Measurements from ENCODE around the gene CLCN7. TPM values are rescaled to one million over a fixed set of nuclear protein-coding genes. Genes with fewer than 3 reads are reported as not detected.

CLCN7 gene
- total and polyA plus RNA-seq, 2 of the 13 experiments (the other 11 are each of a cell fraction or from before 2014, with no cell fraction given): 24.6 to 25.1 TPM

GRCh38 chr16:1458977-1459341, 15.9 kb downstream of the CLCN7 start:
- ChIA-PET POLR2A (no interaction called here), CTCF (ENCODE audit: low intra/inter-chr PET ratio, low total read pairs) (no interaction called here)
- H2AFZ ChIP-seq (ENCODE audit: low read length): no peak overlapping the region
- H3K27ac ChIP-seq (ENCODE audit: extremely low read length, insufficient read depth, low read length): no peak overlapping the region
- no peak overlapping the region for H3K4me3 ChIP-seq (replicated peaks in 1 of 3; ENCODE audit: insufficient read depth in 1 of 3, low read depth in 2 of 3, low read length in 3 of 3)
- DNase-seq (ENCODE audit: low spot score) (no peak), ATAC-seq (no peak), FAIRE-seq (no peak)
- H3K4me1 ChIP-seq (ENCODE audit: insufficient read depth, low read length): no peaks in the 10 kb centered on the region
- in situ Hi-C loops (cut with HindIII; ENCODE audit: extremely low pct_ligation_motif_present, low pct_unique_long_range_greater_than_20kb) (no loop called here), intact Hi-C loops (cut with micrococcal nuclease; ENCODE audit: unreplicated experiment) (no loop called here)
- H3K27me3 ChIP-seq (ENCODE audit: control insufficient read depth in 1 of 2, insufficient read depth in 2 of 2, low read length in 2 of 2): no peaks in the 10 kb centered on the region
- no peak for TF ChIP-seq NR2F1 (CRISPR knock-in tag; IDR thresholded peaks at IDR 0.05)
- no peak for TF ChIP-seq PRDM4 (CRISPR knock-in tag; IDR thresholded peaks at IDR 0.05; ENCODE audit: borderline replicate concordance)
- no peak for TF ChIP-seq ZNF225 (CRISPR knock-in tag; IDR thresholded peaks at IDR 0.05)
- no peak for TF ChIP-seq MBD4 (IDR thresholded peaks at IDR 0.05; ENCODE audit: borderline replicate concordance, low read length)
- no peak for TF ChIP-seq ZNF121 (CRISPR knock-in tag; IDR thresholded peaks at IDR 0.05)
- BruUV-seq (replicated peaks): no TSS peak
- no peak overlapping the region for H3K4me2 ChIP-seq (ENCODE audit: low read depth, low read length)
- no peaks in the 10 kb centered on the region for H4K20me1 ChIP-seq (ENCODE audit: insufficient read depth, low read length)
- no peak overlapping the region for H3K9ac ChIP-seq (ENCODE audit: insufficient read depth, low read depth, low read length)
- H3K79me2 ChIP-seq (ENCODE audit: insufficient read depth, low read length): no peaks in the 10 kb centered on the region
- 100% methylated on average over 4 of the region's 14 CpGs for WGBS (ENCODE audit: low lambda C conversion rate)
- no peaks in the 10 kb centered on the region for H3K9me3 ChIP-seq (ENCODE audit: low read length)
- peaks cover 14 to 26% of the 10 kb centered on the region in 2 experiments; a peak in 3 of 5 replicates for H3K36me3 ChIP-seq (replicated peaks in 1 of 2; ENCODE audit: control insufficient read depth in 1 of 2, insufficient read depth in 2 of 2, low read length in 2 of 2)

- Histone ChIP-seq H3K27ac (ENCODE audit: extremely low read length, insufficient read depth, low read length) (no peak overlapping the region), H3K9ac (ENCODE audit: insufficient read depth, low read depth, low read length) (no peak overlapping the region), H3K79me2 (ENCODE audit: insufficient read depth, low read length) (no peaks in the 10 kb centered on the region), H3K27me3 (ENCODE audit: control insufficient read depth in 1 of 2, insufficient read depth in 2 of 2, low read length in 2 of 2) (no peaks in the 10 kb centered on the region), H3K4me3 (replicated peaks in 1 of 3; ENCODE audit: insufficient read depth in 1 of 3, low read depth in 2 of 3, low read length in 3 of 3) (no peak overlapping the region), H4K20me1 (ENCODE audit: insufficient read depth, low read length) (no peaks in the 10 kb centered on the region), H2AFZ (ENCODE audit: low read length) (no peak overlapping the region), H3K9me3 (ENCODE audit: low read length) (no peaks in the 10 kb centered on the region), H3K4me1 (ENCODE audit: insufficient read depth, low read length) (no peaks in the 10 kb centered on the region), H3K36me3 (replicated peaks in 1 of 2; ENCODE audit: control insufficient read depth in 1 of 2, insufficient read depth in 2 of 2, low read length in 2 of 2) (peaks cover 15 to 30% of the 10 kb centered on the region in 2 experiments; a peak in 4 of 5 replicates), H3K4me2 (ENCODE audit: low read depth, low read length) (no peak overlapping the region)
- no peak for FAIRE-seq
- WGBS (ENCODE audit: low lambda C conversion rate): 95% methylated on average over 15 of the region's 26 CpGs
- POLR2A ChIA-PET: no interaction called here
- CTCF ChIA-PET (ENCODE audit: low intra/inter-chr PET ratio, low total read pairs): no interaction called here
- in situ Hi-C loops (cut with HindIII; ENCODE audit: extremely low pct_ligation_motif_present, low pct_unique_long_range_greater_than_20kb): no loop called here
- intact Hi-C loops (cut with micrococcal nuclease; ENCODE audit: unreplicated experiment): no loop called here
- BruUV-seq (replicated peaks): no TSS peak
- no peak for ATAC-seq
- DNase-seq (ENCODE audit: low spot score): no peak
- no peak for TF ChIP-seq ZFP90 (CRISPR knock-in tag; IDR thresholded peaks at IDR 0.05; ENCODE audit: borderline replicate concordance)
- TF ChIP-seq REL (CRISPR knock-in tag; conservative IDR thresholded peaks at IDR 0.05): no peak
- TF ChIP-seq ZNF101 (CRISPR knock-in tag; IDR thresholded peaks at IDR 0.05; ENCODE audit: borderline replicate concordance, low read depth): no peak
- no peak for TF ChIP-seq ZKSCAN8 (CRISPR knock-in tag; IDR thresholded peaks at IDR 0.05; ENCODE audit: borderline replicate concordance)
- TF ChIP-seq ZNF552 (CRISPR knock-in tag; IDR thresholded peaks at IDR 0.05; ENCODE audit: borderline replicate concordance): no peak
- TF ChIP-seq RARA (CRISPR knock-in tag; IDR thresholded peaks at IDR 0.05): no peak
- TF ChIP-seq ZNF567 (CRISPR knock-in tag; IDR thresholded peaks at IDR 0.05; ENCODE audit: borderline replicate concordance): no peak
- TF ChIP-seq ZBTB49 (CRISPR knock-in tag; IDR thresholded peaks at IDR 0.05; ENCODE audit: borderline replicate concordance): no peak
- TF ChIP-seq DR1 (CRISPR knock-in tag; IDR thresholded peaks at IDR 0.05): no peak
Measured at GRCh38 chr16:1458336-1458976, 16.4 kb downstream of the CLCN7 start.
